ENCODE measurements around the gene APBB1IP. TPM values are rescaled to one million over a fixed set of nuclear protein-coding genes. Genes with fewer than 3 reads are reported as not detected.

The APBB1IP gene, protein sequence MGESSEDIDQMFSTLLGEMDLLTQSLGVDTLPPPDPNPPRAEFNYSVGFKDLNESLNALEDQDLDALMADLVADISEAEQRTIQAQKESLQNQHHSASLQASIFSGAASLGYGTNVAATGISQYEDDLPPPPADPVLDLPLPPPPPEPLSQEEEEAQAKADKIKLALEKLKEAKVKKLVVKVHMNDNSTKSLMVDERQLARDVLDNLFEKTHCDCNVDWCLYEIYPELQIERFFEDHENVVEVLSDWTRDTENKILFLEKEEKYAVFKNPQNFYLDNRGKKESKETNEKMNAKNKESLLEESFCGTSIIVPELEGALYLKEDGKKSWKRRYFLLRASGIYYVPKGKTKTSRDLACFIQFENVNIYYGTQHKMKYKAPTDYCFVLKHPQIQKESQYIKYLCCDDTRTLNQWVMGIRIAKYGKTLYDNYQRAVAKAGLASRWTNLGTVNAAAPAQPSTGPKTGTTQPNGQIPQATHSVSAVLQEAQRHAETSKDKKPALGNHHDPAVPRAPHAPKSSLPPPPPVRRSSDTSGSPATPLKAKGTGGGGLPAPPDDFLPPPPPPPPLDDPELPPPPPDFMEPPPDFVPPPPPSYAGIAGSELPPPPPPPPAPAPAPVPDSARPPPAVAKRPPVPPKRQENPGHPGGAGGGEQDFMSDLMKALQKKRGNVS
- total RNA-seq = 7.2 and 8.4 TPM in 2 replicates

DNA sequence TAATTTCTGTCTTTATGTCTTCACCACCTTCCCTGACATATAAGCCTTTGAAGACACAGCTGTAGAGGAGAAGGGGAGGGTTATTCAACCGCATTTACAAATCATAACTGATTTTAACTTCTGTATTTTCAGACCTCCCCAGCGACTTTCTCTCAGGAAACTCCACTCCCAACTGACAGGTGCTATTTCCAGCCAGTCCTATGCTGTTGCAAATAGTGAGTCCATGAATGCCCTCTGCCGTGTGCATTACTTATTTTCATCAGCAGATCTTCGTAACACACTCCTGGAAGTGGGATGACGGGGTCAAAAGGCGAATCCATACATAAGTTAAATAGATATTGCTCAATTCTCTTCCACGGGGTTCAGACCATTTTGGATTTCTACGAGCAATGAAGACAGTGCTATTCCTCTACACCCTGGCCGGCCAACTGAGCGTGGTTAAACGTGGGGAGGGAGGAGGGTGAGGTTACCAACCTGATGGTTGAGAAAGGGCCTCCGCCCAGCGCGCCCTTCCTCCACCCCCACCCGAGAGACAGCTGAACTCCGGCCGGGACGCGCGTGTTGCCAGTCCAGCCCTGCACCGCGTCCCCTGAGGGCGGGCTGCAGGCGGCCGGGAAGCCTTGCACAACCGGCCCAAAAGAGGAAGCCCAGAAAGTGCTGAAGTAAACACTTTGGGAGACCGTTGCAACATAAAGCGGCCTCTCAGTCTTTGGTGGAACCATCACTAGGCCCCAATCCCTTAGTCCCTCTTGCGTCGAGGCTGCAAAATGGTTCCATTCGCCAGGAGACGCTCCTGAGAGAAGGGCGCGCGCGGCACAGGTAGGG is at the start of gene APBB1IP:
APBB1IP (plus strand) TSS at position 705 of the 825 bp plus-strand sequence. CDS start 53,986 bp downstream, outside the sequence.

Other genes with a start within 250 kb of the APBB1IP start
- gene GAD2, start 221.6 kb upstream of the APBB1IP start, total RNA-seq = not detected in 2 replicates

All from cardiac ventricle fibroblast (primary cell).